SHP77 treated with DMSO at 0.1 percent for 48 hours (cell line): Measurements from ENCODE around the gene MAN1A1.

ENCODE experiments used
- DNase-seq: peaks from one replicate; lab custom pipeline; 2025; lab: John Stamatoyannopoulos, UW

The MAN1A1 gene

DNA sequence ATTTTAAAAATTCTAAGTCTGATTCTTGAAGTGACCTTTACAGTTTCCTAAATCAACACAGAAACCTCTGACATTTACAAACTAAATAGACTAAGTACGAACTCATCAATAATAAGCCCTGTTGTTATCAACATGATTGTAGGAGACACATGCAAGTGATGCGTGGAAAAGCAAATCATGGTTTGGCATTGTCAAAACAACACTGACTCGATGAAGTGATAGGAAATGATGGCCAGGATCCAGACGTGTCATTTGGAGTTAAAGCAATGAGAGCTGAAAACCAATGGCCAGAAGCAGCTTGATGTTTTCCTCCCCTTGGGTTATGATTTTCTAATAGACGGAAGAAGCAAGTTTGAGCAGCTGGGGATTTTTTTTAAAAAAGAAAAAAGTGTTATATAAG, 153.7 kb downstream of the MAN1A1 start:
- no peak for DNase-seq

DNA sequence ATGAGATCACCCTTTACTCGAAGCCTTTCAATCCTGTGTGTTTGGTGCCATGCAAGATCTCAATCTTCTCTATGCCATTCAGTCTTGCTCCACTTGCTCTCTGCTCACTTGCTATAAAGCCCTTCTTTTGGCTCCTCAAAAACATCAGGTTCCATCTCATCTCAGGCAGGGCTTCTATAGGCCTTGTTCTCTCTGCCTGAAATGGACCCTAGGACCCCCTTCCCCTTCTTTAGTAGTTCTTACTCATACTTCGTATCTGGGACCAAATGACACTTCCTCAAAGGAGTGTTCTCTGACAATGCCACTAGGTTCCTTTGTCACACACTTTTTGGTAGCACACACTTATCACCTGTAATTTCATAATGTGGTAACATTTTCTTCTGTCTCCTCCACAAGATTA, 154.4 kb downstream of the MAN1A1 start:
- DNase-seq = no peak

DNA sequence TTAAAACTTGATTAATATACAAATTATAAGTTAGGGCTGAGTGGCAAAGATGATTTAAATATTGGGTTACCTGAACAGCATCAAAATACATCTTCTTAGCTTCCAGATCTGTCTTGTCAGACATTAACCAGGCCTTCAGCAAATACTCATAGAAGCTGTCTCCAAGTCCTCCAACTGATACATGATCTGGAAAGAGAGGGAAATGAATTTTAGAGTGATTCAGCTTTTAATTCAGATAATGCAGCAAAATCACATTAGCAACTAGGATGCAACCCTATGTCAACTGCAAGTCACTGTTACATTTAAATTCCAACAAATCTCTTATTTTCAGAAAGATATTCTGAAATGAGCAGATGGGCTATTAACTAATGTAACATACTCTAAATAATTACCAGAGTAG, 155.9 kb downstream of the MAN1A1 start:
- DNase-seq = no peak

DNA sequence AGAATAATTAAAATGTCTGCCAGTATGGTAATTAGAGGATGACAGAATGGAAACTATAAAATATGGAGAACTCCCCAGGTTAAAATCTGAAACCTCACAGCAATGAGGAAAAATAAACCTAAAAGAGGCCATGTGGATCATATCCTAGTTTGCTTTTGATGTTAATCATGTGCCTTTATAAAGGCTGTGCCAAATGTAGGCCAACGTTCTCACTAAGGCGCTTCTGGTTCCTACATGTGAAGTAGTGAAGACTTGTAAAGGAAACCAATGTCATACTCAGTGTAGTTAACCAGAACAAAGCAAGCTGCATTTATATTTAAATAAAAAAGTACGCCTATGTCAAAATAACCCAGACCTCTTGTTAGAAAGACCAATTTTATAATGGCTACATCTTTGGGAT, 157.4 kb downstream of the MAN1A1 start:
- no peak for DNase-seq

DNA sequence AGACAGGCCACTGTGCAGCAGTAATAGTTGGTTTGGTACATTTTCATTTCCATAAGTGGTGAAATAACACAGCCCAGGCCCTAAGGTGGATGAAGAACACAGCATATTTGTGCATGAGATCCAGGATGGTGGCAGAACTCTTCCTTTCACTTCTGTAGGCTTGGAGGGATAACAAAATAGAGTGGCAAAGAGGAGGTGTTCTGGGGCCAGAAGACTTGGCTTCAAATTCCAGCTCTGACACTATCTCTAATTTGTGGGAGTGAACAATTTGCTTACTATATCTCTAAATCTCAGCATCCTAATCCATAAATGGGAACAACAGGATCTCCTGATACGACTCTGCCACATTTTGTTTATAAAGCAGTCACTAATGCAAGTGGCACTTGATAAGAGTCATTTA, 159.4 kb downstream of the MAN1A1 start:
- DNase-seq = no peak

DNA sequence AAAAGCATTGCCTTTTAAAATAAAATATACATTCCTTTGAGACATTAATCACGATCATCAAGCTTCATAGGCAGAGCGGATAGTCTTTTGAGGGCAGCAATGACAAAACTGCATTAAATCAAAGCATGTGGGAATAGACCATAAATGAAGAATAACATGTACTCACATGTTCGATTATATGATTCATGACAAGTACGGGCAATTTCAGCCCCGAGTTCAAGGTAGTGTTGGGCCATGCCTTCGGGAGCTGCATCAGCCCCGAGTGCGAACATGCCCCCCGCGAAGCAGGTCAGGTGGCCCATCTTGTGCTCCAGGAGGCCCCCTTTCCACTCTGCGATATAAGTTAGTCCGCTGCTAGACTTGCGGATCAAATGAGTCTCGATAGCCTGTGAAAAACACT, 160.1 kb downstream of the MAN1A1 start:
- DNase-seq = no peak

DNA sequence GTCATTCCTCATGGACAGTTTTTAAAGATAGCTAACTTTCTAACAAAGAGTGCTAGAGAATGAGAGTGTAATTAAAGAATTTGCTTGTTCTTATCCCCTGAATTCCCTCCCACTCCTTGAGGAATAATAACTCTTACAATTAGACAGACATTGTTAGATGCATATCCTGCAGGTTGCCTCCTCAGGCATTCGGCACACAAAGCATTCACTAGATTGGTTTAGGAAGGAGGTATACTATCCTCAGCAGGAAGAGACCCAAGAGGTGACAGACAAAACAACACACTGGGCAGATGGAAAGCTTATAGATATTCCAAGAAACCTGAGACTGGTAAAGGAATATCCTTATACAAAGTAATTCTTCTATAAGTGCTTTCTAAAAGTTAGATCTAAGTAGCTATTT, 162.0 kb downstream of the MAN1A1 start:
- DNase-seq = no peak

DNA sequence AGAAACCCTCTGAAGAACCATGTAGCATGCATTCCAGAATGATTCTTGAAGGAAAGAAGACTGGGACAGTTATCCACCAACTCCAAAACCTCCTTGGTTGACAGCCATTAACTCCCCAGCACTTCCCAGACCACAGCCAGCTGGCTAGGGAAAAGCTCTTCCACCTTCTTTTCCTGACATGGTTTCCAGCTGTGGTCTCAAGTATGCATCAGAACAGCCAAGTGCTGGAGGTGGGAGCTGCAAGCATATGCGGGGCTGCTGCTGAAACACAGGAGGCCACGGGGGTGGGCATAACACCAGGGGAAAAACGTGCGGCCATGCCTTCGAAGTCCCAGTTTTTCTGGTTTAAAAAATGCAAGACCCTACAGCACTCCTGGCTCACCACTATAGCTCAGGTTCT, 163.1 kb downstream of the MAN1A1 start:
- DNase-seq = no peak

DNA sequence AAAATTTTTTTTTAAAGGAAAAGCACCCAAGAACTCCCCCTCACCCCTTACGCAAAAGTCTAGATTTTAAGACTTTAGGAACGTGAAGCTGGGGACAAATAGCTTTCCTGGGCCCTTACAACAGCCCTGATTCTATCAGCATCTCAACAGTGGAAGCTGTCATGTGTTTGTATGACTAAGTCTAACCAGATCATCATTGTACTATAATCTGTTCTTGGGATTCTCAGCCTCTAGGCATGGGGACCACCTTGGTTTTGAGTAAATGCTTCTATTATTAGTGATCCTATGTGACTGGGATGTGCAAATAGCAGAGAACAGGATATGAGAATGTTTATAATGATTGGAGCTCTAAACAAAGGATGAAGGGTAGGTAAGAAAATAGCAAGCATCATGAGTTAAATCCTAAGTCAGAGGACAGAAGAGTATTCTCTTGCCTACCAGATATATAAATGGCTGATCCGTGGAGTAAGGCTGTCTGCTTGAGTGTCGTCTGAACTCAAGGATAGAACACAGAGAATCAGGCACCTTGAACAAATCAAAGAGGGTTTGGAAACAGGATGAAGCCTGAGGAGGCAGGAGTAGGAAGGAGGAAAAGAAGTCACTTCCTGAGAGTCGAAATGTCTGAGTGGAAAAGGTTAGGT, 165.4 kb downstream of the MAN1A1 start:
- DNase-seq = no peak

DNA sequence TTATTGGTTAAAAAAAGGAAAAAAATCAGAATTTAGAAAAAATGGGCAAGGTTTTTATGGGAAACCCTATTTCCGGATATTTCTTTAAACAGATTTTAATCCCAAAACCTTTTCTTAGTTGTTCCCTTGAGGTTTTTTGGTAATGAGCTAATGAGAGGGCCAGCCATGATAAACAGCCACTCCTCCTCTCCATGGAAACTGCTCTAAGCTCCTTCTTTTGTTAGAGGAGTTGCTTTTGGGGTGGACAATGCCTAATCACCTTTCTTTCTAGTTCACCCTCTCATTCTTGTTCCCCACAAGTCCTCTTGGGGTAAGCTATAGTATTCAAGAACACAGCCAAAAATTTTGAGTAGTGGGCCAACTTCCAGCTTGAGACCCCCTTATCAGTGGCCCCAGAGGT, 166.1 kb downstream of the MAN1A1 start:
- no peak for DNase-seq

DNA sequence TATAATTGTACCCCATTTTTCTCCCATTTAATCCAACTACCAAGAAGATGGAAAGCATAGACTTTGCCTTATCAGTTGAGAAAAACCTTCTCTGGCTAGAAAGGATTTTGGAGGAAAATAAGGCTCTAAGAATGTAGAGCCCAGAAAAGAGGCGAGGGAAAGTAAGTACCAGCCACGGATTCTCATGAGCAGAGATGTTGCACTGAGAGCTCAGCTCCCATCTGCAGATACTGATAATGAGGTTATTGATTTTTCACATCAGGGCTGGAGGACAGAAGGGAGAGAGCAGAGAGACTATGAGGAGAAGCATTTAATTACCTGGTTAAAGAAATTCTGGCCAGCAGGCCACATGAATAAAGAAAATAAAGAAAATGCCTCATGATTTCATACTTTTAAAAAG, 166.7 kb downstream of the MAN1A1 start:
- DNase-seq = no peak

DNA sequence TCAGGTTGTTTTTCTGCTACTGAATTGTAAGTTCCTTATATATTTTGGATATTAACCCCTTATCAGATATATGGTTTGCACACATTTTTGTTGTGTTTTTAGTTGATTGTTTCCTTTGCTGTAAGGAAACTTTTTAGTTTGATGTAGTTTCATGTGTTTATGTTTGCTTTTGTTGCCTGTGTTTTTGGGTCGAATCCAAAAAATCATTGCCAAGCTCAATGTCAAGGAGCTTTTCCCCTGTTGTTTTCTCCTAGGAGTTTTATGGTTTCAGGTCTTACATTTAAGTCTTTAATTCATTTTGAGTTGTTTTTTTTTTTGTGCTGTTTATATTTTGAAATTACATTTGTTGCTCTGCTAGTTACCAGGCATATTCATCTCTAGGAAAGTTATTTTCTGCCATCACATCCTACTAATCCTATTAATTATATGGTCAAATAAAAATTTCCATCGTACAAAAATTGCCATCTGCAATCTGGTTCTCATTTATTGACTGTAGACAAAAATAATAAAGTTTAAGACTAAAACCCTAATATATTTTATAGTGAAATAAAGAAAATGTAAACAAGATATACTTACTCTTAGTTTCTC, 167.3 kb downstream of the MAN1A1 start:
- DNase-seq = no peak

DNA sequence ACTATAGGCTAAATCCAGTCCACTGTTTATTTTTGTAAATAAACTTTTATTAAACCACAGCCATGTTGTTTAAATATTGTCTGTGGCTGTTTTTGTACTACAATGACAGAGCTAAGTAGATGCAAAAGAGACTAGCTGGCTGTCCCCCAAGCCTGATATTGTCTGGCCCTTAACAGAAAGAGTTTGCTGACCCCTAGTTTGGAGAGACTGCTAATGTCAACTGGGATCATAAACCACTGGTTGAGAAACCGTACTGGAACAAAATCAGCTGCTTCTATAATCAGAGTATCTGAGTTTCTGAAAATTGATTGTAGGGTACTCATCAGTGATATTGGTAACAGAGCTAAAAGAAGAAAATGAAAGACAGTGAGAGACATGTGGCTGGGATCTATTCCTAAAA, 168.5 kb downstream of the MAN1A1 start:
- DNase-seq = no peak

DNA sequence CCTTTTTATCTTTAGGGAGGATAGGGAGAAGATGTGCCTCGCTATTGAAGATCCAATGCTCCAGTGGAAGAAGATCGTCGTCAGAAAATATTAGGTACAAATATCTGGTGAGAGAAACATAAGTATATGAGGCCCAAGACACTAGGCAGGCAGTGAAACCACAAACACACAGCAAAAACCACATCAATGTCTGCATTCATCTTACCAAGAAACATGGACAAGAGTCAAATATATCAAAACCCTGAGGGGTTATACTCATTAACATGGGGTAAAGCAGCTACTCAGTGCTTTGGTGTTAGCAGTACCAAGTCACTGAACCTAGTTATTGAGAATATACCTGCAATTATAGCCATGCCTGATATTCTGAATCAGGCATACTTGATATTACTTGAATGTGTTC, 169.7 kb downstream of the MAN1A1 start:
- no peak for DNase-seq

DNA sequence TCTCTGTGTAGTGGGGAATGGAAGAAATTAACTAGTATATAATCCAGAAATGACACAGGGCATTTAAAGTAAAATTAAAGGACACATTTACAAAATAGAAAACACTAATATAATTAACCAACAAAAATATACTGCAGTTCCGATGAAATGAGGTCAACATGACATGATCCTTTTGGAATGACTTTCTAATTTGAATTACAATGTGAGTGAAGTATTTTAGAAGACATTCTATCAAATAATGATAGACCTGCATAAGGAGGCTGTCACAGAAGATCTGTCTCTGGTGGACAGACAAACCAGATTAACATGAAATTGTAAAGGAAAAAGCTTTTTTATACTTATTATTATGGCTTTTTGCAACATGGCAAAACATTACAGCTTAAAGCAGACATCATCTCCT, 170.5 kb downstream of the MAN1A1 start:
- no peak for DNase-seq

DNA sequence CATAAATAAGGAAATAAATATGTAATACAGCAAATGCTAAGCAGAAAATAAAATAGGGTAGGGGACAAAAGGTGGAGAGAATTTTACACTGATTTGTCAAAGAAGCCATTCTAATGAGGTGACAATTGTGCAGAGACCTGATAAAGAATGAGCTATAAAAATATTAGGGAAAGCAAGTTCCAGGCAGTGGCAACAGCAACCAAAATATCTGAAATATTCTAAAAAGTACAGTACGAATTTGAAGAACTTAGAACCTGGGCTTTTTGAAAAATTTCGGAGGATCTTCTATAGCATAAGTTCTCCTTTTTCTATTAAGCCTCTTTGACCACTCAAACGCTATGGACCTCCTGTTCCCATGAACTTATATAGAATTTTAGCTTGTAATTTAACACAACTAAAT, 173.1 kb downstream of the MAN1A1 start:
- no peak for DNase-seq

DNA sequence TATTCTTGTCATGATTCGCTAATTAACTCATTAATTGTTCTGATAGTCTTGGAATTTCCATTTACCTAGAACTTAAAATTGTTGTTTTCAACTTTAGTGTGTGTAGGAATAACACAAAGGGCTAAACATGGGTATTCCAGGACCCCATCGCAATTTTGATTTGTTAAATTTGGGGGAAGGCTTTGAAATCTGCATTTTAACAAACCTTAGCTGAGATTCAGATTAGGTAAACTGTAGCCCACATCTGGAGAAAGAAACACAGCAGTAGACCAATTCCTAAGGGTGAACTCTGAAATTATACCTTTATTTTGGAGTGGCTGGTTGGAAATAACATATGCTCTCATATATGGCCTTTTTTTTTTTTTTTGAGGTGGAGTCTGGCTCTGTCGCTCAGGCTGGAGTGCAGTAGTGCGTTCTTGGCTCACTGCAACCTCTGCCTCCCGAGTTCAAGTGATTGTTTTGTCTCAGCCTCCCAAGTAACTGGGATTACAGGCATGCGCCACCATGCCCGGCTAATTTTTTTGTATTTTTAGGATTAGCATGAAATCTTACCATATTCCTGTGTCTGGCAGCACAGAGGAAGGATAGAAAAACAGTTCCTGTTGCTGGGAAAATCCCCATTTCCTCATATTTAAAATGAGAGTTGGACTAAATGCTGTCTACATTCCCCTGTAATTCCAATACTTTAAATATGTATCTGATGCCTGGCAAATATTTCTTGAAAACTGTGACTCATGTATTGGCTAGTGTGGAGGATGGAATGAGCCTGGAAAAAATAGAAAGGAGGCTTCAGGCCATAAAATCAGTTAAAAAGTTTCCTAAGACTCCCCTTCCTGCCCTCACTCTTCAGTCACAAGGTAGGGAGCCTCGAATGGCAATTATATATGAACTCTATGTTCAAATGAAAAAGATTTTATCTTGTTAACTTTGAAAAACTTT, 174.4 kb downstream of the MAN1A1 start:
- no peak for DNase-seq

DNA sequence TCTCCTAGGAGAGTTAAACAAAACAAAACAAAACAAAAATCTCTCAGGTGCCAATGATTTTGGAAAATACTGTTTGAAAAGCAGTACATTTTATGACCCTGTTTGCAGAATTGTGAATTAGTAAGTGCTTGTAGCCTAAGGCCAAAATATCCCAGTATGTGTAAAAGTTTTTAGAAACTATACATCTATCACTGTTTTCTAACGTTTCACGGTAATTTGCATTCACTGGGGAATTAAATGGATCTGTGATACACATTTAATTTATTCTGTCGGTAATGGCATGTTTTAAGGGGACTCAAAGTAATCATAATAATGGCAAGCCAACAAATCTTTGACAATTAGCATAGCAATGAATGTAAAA, 175.5 kb downstream of the MAN1A1 start:
- no peak for DNase-seq

DNA sequence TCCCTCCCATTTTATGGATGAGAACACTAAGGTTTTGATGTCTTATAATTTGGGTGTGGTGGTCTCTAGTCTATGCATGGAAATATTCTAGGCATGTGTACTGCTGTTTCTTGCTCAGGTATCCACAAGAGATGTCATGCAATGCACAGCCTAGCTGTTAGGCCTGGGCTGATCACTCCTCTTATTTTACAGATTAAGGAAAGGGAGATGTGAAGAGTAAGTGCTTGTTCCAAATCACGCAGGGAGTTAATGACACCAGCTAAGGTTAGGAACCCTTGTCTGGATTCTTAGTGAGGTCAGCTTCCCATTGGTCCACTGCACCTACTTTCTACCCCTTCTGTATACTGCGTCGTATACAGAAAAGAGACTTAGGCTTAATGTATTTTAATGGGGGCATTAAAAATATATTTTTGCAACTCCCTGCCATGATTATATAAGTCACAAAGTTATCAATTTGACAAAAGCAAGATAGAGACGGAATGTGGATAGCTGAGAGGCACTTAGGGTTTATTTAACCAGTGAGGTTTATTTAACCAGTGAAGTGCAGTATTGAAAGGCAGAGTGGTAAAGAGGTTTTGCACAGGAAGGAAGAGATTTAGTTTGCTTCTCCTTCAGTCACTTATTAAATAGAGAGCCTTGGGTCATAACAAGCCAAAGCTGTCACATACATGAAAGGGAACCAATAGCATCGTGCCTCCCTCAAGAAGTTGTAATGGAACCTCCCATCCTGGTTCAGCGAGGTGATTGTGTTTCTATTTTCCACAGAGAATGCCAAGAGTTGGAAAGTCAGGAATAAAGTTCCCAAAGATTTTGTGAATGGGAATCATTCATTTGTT, 176.1 kb downstream of the MAN1A1 start:
- no peak for DNase-seq

DNA sequence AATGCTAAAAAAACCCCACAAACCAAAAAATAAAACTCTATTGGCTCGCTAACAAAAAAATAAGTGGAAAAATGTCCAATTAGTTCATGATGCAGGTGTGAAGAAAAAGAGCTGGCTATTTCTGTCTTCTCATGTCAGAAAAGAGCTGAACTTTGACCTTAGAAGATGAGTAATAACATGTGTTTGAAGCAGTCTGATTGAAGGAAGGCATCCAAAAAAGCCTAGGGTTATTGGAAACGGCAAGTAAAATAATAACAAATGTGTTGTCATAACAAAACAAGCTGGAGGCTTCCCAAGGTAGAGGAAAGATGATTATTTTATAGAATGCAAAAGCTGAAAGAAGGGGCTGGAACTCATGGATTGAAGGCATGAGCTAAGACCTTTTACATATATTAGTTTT, 176.7 kb downstream of the MAN1A1 start:
- DNase-seq = no peak

DNA sequence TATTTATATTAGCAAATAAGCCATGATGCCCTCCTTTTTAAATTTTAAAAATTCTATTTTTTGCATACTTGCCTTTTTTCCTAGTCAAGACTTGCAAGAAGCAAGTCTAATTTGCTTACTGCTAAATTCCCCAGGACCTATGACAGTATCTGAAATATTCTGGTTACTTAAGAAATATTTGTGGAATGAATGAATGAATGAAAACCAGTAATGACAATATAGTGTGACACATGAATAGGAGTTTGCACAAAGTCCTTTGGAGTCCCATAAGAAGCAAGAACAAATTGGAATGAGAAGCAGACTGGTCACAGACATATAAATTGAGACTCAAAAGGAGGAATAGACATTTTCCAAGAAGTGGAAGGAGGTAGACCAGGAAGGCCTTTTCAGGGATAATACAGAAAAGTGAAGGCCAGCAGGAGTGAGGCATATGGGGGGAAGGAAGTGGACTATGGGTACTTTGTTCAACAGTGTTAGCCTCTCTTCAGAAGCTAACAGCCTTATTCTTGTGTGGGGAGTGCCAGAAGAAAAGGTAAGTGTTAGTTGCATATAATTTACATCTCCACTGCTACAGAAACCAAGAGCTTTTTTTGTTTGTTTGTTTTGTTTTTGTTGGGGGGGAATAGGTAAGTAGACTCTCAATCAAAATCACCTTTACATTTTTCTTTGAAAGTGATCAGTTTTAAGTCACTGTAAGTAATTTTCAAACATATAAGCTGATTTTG, 177.5 kb downstream of the MAN1A1 start:
- no peak for DNase-seq
